Spleen (tissue), 11 donors: ENCODE data around the gene JPH2. TPM values are rescaled to one million over a fixed set of nuclear protein-coding genes. Genes with fewer than 3 reads are reported as not detected.

ENCODE experiments used
- DNase-seq: peaks from one replicate; pipeline ENCODE4 v3.0.0-alpha.2; 2020
- H3K27ac ChIP-seq, 8 donors: fragments of 200-600 bp; sonication (generic) in 7 of 8; 1 replicate in 4 of 8; 2 replicates in 4 of 8; pipeline versions ENCODE4 v1.5.0 to v1.8.0; 2016 to 2021; ENCODE audit warnings: inconsistent platforms in 4 of 8, mild to moderate bottlenecking in 4 of 8, moderate library complexity in 1 of 8
- H3K27me3 ChIP-seq, 7 donors: fragments of 200-600 bp; sonication (generic) in 6 of 7; replicated peaks in 1 of 7; 1 replicate in 4 of 7; 2 replicates in 3 of 7; pipeline versions ENCODE4 v1.5.0 to v1.8.0; 2016 to 2021; ENCODE audit warnings: inconsistent platforms in 3 of 7, mild to moderate bottlenecking in 1 of 7
- H3K36me3 ChIP-seq, 6 donors: fragments of 200-600 bp; sonication (generic) in 5 of 6; 1 replicate in 4 of 6; 2 replicates in 2 of 6; pipeline versions ENCODE4 v1.5.0 to v1.8.0; 2016 to 2021; ENCODE audit warnings: inconsistent platforms in 2 of 6
- H3K4me1 ChIP-seq, 6 donors: fragments of 200-600 bp; sonication (generic) in 5 of 6; 1 replicate in 3 of 6; 2 replicates in 3 of 6; pipeline versions ENCODE4 v1.5.0 to v1.8.0; 2016 to 2021; ENCODE audit warnings: inconsistent platforms in 3 of 6
- H3K4me3 ChIP-seq, 8 donors: fragments of 200-600 bp; sonication (generic) in 7 of 8; 1 replicate in 4 of 8; 2 replicates in 4 of 8; pipeline versions ENCODE4 v1.5.0 to v1.8.0; 2016 to 2021; ENCODE audit warnings: inconsistent platforms in 4 of 8, mild to moderate bottlenecking in 4 of 8, moderate library complexity in 2 of 8
- H3K9me3 ChIP-seq, 8 donors: fragments of 200-600 bp; sonication (generic) in 7 of 8; 1 replicate in 4 of 8; 2 replicates in 4 of 8; pipeline versions ENCODE4 v1.5.0 to v1.8.0; 2016 to 2021; ENCODE audit warnings: inconsistent platforms in 4 of 8
- POLR2A ChIP-seq, 3 donors: fragments of 450-650 bp; IDR thresholded peaks; one replicate each; pipeline ENCODE4 v1.5.1; 2017; ENCODE audit warnings: antibody characterized with exemption in 3 of 3, mild to moderate bottlenecking in 1 of 3
- POLR2AphosphoS5 ChIP-seq, 3 donors: sonication (generic); formaldehyde crosslinking; IDR thresholded peaks; one replicate each; pipeline ENCODE4 v1.5.1; 2017; ENCODE audit warnings: antibody characterized with exemption in 3 of 3
- WGBS, 5 donors: extraction: QIAGEN DNeasy Blood & Tissue Kit in 3 of 5; methylation state at CpG; one replicate each; pipeline versions ENCODE4 v1.1.5 to v1.1.7; 2013 to 2018; 5-methylcytosine and 5-hydroxymethylcytosine counted together
- intact Hi-C: fragments of 100-400 bp; cut with DNase I; formaldehyde crosslinking; loops from one replicate; pipeline ENCODE4 v1.15.0; 2023; ENCODE audit warnings: low total_unique reads
- polyA plus RNA-seq, 3 donors: library from polyadenylated mRNA; stranded (reverse); fragments of 200-250 nt; gene quantifications; one replicate each; pipeline ENCODE4 v1.2.1, GENCODE V29; 2013
- total RNA-seq, 7 donors: library from RNA; depleted of rRNA in 3 of 7; stranded (reverse); fragments of >200 nt in 3 of 7; fragmentation: NEBNext Ultra II Directional in 4 of 7; extraction: Animal tissue kit (Norgen Biotek cat#: 25700) in 4 of 7; gene quantifications; one replicate each; pipeline versions ENCODE4 v1.1.0 to v1.2.1, GENCODE V29; 2016 to 2021
- TF ChIP-seq, protein P1 (sequence below), 11 experiments: fragments of 200-600 bp in 7 of 11; fragments of 450-650 bp in 4 of 11; sonication (generic) in 4 of 11; IDR thresholded peaks in 8 of 11; conservative IDR thresholded peaks in 3 of 11; 1 replicate in 7 of 11; 2 replicates in 4 of 11; pipeline versions ENCODE4 v1.4.0 to v1.8.0; 2016 to 2021; ENCODE audit warnings: antibody characterized with exemption in 11 of 11, inconsistent platforms in 4 of 11, mild to moderate bottlenecking in 1 of 11
- donor health status: healthy with polysubstance abuse.
- donor health status: DM: no; HTN: no; CAD: no; lungs with moderate emphysema.
- donor health status: DM: no; HTN: no; CAD: no.
- donor health status: Bipolar disorder and iron deficiency.
- donor health status: healthy.
- donor health status: DM: no; HTN: no; CAD: no.
- donor health status: DM: yes; HTN: yes; CAD: no.

Gene JPH2
- total and polyA plus RNA-seq, 10 donors = 0.50 to 4.4 (median 1.3) TPM

DNA sequence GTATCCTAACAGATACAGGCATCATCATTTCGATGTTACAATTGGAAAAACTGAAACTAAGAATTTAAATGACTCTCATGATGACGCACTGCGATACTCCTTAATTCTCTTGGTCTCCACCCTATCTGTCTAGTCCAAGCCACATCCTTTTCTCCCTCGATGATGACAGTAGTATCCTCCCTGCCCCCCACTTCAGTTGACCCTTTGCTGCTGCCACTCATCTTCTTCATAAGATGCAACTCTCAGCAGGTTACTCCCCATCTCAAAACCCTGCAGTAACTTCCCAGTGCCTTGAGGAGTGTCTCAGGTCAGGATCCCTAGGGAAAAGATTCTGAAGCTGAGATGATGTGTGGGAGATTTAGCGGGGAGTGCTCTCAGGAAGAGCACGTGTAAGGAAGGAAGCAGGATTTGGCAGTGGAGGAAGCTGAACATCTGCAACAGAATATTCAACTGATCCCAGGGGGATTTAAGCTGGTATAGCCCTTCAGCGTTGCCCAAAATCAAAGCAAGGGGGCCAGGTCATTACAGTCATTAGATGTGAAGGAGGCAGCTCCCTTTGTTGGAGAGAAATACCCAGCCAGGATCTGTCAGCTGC, 16.1 kb downstream of the JPH2 start:
- TF ChIP-seq POLR2A (IDR thresholded peaks at IDR 0.05) = no peak
- TF ChIP-seq, protein P1, sequence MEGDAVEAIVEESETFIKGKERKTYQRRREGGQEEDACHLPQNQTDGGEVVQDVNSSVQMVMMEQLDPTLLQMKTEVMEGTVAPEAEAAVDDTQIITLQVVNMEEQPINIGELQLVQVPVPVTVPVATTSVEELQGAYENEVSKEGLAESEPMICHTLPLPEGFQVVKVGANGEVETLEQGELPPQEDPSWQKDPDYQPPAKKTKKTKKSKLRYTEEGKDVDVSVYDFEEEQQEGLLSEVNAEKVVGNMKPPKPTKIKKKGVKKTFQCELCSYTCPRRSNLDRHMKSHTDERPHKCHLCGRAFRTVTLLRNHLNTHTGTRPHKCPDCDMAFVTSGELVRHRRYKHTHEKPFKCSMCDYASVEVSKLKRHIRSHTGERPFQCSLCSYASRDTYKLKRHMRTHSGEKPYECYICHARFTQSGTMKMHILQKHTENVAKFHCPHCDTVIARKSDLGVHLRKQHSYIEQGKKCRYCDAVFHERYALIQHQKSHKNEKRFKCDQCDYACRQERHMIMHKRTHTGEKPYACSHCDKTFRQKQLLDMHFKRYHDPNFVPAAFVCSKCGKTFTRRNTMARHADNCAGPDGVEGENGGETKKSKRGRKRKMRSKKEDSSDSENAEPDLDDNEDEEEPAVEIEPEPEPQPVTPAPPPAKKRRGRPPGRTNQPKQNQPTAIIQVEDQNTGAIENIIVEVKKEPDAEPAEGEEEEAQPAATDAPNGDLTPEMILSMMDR (IDR thresholded peaks at IDR 0.05 in 8 of 11, conservative IDR thresholded peaks at IDR 0.05 in 3 of 11) = no peak
- TF ChIP-seq POLR2AphosphoS5 (IDR thresholded peaks at IDR 0.05) = no peak
- H3K27ac ChIP-seq = no peak overlapping the region
- intact Hi-C loops = no loop called here
- peaks cover 0 to 12% (median 0%) of the 10 kb centered on the region in 6 donors for H3K4me1 ChIP-seq
- no peak for DNase-seq
- no peaks in the 10 kb centered on the region for H3K36me3 ChIP-seq
- WGBS, 5 donors = 38 to 49% (median 41%) methylated on average over 7 of the region's 7 CpGs
- no peak overlapping the region for H3K4me3 ChIP-seq
- peaks cover 0 to 65% (median 3%) of the 10 kb centered on the region in 7 donors for H3K27me3 ChIP-seq
- H3K9me3 ChIP-seq = no peaks in the 10 kb centered on the region

DNA sequence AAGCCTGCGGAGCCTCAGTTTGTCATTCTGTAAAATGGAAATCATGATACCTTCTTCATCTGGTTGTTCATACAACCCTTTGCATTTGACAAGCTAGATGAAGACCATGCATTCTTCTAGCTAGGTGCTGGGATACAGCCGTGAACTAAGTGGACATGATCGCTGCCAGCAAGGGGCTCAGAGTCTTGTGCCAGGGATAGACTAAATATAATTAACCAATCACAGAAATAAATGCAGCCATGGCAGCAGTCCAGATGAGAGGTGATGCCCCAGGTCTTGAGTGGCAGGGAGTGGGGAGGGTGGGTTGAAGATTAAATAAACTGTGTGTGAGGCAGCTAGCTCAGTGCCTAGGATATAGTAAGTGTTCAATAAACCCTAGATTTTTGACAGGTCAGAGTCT, 19.3 kb downstream of the JPH2 start:
- Histone ChIP-seq H3K4me3 (no peak overlapping the region), H3K27ac (no peak overlapping the region)

DNA sequence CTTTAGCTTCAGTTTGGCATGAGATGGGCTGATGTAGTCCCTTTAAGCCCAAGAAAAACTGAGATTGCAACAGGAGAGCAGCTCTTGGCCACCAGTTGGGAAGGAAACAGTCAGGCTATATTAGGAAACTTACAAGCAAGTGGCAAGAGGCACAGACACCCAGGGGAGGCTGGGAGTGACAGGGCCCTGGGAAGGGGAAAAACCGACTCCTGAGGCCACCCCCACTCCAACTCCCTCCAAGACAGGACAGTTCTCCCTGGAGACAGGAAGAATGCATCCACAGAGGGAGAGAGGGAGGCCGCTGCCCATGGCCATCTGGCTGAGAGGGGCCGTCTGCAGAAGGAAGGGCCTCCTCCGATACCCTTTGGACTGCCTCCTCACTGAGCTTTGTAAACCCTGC, 20.5 kb downstream of the JPH2 start:
- DNase-seq = no peak
- Histone ChIP-seq H3K4me1 (peaks cover 0 to 9% (median 0%) of the 10 kb centered on the region in 6 donors), H3K36me3 (no peaks in the 10 kb centered on the region), H3K27me3 (peaks cover 0 to 36% (median 0%) of the 10 kb centered on the region in 7 donors), H3K27ac (no peak overlapping the region), H3K4me3 (no peak overlapping the region), H3K9me3 (no peaks in the 10 kb centered on the region)
- TF ChIP-seq, protein P1 (IDR thresholded peaks at IDR 0.05 in 8 of 11, conservative IDR thresholded peaks at IDR 0.05 in 3 of 11) = no peak
- TF ChIP-seq POLR2A (IDR thresholded peaks at IDR 0.05) (no peak), POLR2AphosphoS5 (IDR thresholded peaks at IDR 0.05) (no peak)
- WGBS, 5 donors = 26 to 44% (median 36%) methylated on average over 4 of the region's 4 CpGs
- intact Hi-C loops = no loop called here

More for the DNA sequence above, 19.3 kb downstream of the JPH2 start:
- Histone ChIP-seq H3K9me3 (no peaks in the 10 kb centered on the region), H3K36me3 (no peaks in the 10 kb centered on the region), H3K27me3 (peaks cover 0 to 48% (median 0%) of the 10 kb centered on the region in 7 donors), H3K4me1 (peaks cover 0 to 12% (median 0%) of the 10 kb centered on the region in 6 donors)
- intact Hi-C loops = no loop called here
- no peak for DNase-seq
- TF ChIP-seq, protein P1 (IDR thresholded peaks at IDR 0.05 in 8 of 11, conservative IDR thresholded peaks at IDR 0.05 in 3 of 11) = no peak
- TF ChIP-seq POLR2A (IDR thresholded peaks at IDR 0.05) (no peak), POLR2AphosphoS5 (IDR thresholded peaks at IDR 0.05) (no peak)
- WGBS, 5 donors = 89 to 96% (median 94%) methylated on average over 3 of the region's 3 CpGs

DNA sequence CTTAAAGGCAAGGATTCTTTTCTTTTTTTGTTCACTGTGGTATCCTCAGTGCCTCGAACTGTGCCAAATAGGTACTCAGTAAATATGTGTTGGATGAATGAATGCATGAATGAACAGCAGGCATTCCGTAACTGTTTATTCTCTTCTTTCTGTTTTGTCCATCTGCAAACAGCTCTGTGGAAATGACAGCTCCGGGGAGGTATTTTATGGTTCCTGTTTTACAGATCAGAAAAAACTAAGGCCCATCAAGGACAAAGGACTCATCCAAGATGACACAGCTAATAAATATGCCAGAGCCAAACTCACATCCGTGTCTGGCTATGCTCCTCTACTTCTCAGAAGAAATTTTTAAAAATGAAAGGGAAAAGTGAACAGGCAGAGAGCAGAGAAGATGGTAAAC, 21.0 kb downstream of the JPH2 start:
- Histone ChIP-seq H3K27me3 (peaks cover 0 to 33% (median 0%) of the 10 kb centered on the region in 7 donors), H3K36me3 (no peaks in the 10 kb centered on the region), H3K27ac (no peak overlapping the region), H3K9me3 (no peaks in the 10 kb centered on the region), H3K4me3 (no peak overlapping the region), H3K4me1 (peaks cover 0 to 4% (median 0%) of the 10 kb centered on the region in 6 donors)
- 44 to 60% (median 56%) methylated on average over 4 of the region's 4 CpGs for WGBS, 5 donors
- TF ChIP-seq POLR2A (IDR thresholded peaks at IDR 0.05) = no peak
- TF ChIP-seq, protein P1 (IDR thresholded peaks at IDR 0.05 in 8 of 11, conservative IDR thresholded peaks at IDR 0.05 in 3 of 11) = no peak
- no peak for TF ChIP-seq POLR2AphosphoS5 (IDR thresholded peaks at IDR 0.05)
- DNase-seq = no peak
- intact Hi-C loops = no loop called here
